G401 (cell line): ENCODE results near the gene VAPB. TPM values are rescaled to one million over a fixed set of nuclear protein-coding genes. Genes with fewer than 3 reads are reported as not detected.
A peak's percentile ranks its signal among the peaks of the same experiment; 100 is the strongest.
"Not testable (repeated sequence)": the region's sequence is repeated elsewhere in the genome, so short reads cannot be mapped to it uniquely, and the experiment has no call there.

Source experiments
- DNase-seq: peaks from one replicate; pipeline ENCODE4 v3.0.0-alpha.2; 2015; ENCODE audit warnings: low spot score
- in situ Hi-C: cut with HindIII; loops from 2 replicates; pipeline ENCODE4 v1.10.0; 2016; ENCODE audit warnings: low sequenced_read_pairs, mixed read lengths
- total RNA-seq: library from RNA; depleted of rRNA; stranded (reverse); fragments of >200 nt; shearing (Covaris generic); gene quantifications from 2 replicates; pipeline ENCODE4 v1.2.3, GENCODE V29; 2014

The VAPB gene
- total RNA-seq, 1 experiment from 2014 or later: 44.5 TPM

- DNase-seq: no peak
- in situ Hi-C loops: no loop called here
These were observed 16.7 kb downstream of the VAPB start for GRCh38 chr20:58405504-58406291.

DNA sequence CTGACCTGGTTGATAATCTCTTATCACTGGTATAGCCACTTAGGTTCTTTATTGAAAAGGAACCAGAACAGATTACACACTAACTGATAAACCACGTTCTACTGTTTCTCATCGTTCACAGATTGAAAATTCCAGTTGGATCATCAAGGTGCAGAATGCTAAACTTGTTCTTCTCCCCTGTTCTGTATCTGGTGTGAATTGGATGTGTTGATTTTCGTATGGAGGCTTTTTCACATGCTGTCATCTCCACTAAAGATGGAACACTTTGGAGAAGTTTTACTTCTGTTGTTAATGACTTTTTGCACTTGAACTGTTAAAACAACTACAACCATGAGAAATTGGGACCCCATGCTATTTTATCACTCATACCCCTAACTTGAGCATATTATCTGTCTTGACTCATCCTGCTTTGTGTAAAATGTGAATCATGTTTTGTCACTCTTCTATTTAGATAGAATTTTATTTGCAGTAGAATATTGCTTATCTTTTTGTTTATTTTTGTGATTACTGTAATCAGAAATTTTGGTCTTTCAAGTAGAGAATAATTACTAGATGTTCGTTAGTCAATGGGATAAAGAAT lies 17.5 kb downstream of the VAPB start:
- in situ Hi-C loops: no loop called here
- no peak for DNase-seq

GRCh38 chr20:58407201-58407873 lies 18.3 kb downstream of the VAPB start:
- DNase-seq: no peak
- in situ Hi-C loops: no loop called here

DNA sequence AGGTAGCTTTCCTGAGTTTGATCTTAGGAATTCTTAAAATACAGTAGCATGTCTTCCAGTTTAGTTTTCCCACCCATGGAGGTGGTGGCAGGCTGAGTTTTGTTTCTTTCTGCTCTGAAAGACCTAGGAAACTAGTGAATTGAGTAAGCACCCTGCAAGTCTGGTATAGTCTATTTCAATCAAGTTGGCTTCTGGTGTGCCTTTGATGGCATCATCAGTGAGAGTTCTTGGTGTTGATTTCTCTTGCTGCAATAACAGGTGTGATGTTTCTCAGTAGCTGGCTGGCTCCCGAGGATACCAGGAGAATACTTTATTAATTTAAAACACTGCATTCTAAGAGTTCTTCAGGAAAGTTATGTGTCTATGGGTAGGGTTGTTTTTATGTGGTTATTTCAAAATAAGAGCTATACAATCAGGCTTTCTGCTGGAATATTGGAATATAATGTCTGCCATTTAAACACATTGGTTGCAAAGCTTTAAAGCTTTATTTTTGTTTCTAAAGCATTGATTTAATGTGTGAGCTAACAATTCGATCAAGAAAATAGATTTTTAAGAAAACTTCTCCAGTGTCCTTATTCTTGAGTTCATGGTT lies 19.0 kb downstream of the VAPB start:
- in situ Hi-C loops: no loop called here

GRCh38 chr20:58408603-58409246 lies 19.7 kb downstream of the VAPB start:
- in situ Hi-C loops: no loop called here

More for the DNA sequence above, 19.0 kb downstream of the VAPB start:
- DNase-seq: no peak

GRCh38 chr20:58414216-58414615 lies 25.2 kb downstream of the VAPB start:
- DNase-seq, in situ Hi-C loops: not testable (repeated sequence)

More at GRCh38 chr20:58408603-58409246, 19.7 kb downstream of the VAPB start:
- DNase-seq: no peak

DNA sequence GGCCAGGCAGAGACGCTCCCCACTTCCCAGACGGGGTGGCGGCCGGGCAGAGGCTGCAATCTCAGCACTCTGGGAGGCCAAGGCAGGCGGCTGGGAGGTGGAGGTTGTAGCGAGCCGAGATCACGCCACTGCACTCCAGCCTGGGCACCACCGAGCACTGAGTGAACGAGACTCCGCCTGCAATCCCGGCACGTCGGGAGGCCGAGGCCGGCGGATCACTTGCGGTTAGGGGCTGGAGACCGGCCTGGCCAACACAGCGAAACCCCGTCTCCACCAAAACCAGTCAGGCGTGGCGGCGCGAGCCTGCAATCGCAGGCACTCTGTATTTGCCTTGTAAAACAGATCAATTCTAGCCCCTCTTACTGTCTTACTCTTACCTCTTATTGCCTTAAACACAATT lies 25.8 kb downstream of the VAPB start:
- in situ Hi-C loops, DNase-seq: not testable (repeated sequence)

DNA sequence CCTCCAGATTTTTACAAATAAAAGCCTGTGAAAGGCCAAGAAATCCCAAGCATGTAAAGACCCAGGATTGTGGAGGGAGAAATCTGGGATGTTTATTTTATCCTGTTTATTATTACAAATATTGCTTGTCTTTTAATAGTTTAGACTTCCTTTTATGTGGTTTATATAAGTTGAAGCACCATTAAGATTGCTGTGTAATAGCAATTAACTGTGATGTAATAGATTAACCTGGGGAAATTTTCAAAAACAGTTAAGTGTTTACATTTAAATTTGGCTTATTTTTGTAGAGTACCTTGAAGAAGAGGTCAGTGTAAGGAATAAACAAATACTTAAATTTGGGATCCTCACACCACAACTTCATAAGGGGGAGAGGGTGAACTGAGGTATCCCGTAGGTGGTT lies 27.0 kb downstream of the VAPB start:
- no peak for DNase-seq
- in situ Hi-C loops: no loop called here

DNA sequence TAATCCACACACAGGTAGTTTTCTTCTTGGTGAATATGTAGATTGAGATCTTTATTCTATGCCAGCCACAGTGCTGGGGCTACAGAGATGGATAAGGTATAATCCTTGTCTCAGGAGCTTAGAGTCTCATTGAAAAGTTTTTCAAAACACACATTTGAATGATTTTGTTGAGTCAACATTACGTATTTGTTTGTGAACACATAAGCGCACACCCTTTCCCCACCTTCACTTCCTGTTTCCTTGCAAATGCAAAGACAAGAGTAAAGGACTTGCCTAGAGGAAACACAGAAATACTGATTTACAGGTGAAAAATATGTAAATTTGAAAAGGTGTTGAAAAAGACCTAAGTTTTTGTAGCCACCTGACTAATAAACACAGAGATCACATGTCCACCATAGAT lies 27.8 kb downstream of the VAPB start:
- DNase-seq: no peak
- in situ Hi-C loops: no loop called here

DNA sequence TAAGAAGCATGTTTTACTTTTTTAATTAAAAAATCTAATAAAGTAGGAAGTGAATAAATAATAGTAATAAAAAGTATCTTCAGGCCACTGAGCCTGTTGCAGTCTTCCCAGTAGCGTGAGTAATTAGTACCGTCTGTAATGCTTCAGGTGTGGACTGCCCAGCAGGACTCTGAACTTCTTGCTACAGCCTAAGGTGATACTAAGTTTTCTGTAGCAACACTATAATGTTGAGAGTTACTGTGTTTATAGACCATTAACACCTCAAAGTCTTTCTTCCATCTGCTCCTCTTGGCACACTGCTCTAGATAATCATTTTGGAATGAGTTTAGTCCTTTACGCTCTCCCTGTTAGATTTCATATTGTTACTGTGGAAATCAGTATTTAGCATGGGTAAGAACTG lies 28.4 kb downstream of the VAPB start:
- in situ Hi-C loops: no loop called here
- peak; percentile 20 for DNase-seq

GRCh38 chr20:58418949-58419748 lies 30.1 kb downstream of the VAPB start:
- in situ Hi-C loops: no loop called here
- DNase-seq: no peak

- in situ Hi-C loops: no loop called here
- DNase-seq: no peak
These were observed 31.9 kb downstream of the VAPB start for GRCh38 chr20:58420798-58421496.

GRCh38 chr20:58421497-58421850 lies 32.4 kb downstream of the VAPB start:
- in situ Hi-C loops: no loop called here
- no peak for DNase-seq

GRCh38 chr20:58424218-58424969 lies 35.4 kb downstream of the VAPB start:
- DNase-seq: no peak
- in situ Hi-C loops: no loop called here

DNA sequence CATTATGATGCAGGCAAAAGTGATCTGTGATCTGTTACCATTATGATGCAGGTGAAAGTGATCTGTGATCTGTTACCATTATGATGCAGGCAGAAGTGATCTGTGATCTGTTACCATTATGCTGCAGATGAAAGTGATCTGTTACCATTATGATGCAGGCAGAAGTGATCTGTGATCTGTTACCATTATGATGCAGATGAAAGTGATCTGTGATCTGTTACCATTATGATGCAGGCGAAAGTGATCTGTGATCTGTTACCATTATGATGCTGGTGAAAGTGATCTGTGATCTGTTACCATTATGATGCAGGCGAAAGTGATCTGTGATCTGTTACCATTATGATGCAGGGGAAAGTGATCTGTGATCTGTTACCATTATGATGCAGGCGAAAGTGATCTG lies 38.5 kb downstream of the VAPB start:
- in situ Hi-C loops: loop anchor here (25.0 kb wide), 1 partner anchor 190 kb away; the partner anchor contains the start of gene ANKRD60
- DNase-seq: not testable (repeated sequence)

GRCh38 chr20:58428364-58428763 lies 39.3 kb downstream of the VAPB start:
- in situ Hi-C loops: loop anchor here (25.0 kb wide), 1 partner anchor 191 kb away; the partner anchor contains the start of gene ANKRD60
- no peak for DNase-seq

DNA sequence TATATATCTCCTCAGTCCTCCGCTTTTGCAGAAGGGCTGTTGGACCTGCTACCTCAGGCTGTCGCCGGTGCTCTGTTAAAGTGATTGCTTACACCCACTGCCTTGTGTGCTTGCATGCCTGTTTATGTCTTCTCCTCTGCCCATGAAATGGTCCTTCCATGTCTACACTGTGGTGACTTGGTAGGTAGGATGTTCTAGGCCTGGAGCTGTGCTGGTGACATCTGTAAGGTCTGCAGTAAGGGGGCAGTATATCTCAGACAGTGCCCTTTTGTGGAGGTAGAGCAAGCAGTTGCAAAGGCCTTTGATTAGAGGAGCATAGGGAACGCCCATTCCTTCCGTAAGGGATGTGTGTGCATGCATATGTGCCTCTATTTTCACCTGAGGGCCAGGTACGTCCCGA lies 40.3 kb downstream of the VAPB start:
- in situ Hi-C loops: loop anchor here (25.0 kb wide), 1 partner anchor 192 kb away; the partner anchor contains the start of gene ANKRD60
- no peak for DNase-seq
